ENCODE results near the gene DBN1.

DNA sequence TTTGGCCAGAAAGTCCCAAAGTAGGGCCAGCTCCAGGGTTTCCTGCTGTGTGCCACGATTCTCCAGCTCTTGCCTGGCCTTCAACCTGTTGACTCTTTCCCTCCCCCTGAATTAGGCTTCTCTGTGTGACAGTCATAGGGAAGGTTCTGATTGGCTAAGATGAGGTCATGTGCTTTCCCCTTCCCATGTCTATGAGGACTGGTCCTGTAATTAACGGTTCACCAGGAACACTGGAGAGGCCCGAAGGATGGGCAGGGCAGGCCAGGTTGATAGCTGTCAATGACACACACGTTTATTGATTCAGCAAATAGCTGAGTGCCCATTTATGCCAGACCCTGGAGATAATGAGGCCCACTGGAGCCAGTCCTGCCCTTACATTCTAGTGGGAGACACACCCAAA, 35.8 kb downstream of the DBN1 start:
- TF ChIP-seq, protein P1, sequence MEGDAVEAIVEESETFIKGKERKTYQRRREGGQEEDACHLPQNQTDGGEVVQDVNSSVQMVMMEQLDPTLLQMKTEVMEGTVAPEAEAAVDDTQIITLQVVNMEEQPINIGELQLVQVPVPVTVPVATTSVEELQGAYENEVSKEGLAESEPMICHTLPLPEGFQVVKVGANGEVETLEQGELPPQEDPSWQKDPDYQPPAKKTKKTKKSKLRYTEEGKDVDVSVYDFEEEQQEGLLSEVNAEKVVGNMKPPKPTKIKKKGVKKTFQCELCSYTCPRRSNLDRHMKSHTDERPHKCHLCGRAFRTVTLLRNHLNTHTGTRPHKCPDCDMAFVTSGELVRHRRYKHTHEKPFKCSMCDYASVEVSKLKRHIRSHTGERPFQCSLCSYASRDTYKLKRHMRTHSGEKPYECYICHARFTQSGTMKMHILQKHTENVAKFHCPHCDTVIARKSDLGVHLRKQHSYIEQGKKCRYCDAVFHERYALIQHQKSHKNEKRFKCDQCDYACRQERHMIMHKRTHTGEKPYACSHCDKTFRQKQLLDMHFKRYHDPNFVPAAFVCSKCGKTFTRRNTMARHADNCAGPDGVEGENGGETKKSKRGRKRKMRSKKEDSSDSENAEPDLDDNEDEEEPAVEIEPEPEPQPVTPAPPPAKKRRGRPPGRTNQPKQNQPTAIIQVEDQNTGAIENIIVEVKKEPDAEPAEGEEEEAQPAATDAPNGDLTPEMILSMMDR (IDR thresholded peaks at IDR 0.05) = no peak
- no peak for TF ChIP-seq EZH2 (IDR thresholded peaks at IDR 0.05; ENCODE audit: borderline replicate concordance, insufficient read depth, low read depth, low read length, poor library complexity, severe bottlenecking)

All from B cell (primary cell).